ENCODE data around the gene CLRN3.

DNA sequence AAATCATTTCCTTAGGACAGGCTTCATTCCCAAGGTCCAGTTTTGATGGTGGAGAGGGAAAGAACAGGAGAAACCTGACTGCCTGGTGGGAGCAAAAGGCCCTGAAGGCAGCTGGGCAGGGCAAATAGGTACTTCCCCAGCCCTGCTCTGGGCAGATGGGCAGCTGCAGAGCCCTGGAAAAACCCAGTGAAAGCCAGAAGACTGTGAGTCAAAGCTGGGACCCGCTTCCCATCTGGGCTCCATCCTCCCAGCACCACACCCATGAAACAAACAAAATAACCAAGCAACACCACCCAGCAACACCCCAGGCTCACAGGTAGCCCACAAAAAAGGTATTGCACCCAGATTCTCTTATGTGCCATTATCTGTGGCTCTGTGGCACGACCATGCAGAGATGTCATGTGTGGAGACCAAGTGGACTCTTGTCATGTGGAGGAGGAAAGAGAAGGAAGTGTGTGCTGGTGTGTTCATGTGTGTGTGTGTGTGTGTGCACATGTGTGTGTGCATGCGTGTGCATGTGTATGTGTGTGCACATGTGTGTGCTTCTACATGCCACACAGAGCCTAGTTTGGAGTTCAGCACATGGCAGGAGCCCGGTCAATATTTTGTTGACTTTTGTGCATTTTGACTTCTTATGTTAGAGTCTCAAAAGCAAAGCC, 9.8 kb downstream of the CLRN3 start:
- TF ChIP-seq, protein P1, sequence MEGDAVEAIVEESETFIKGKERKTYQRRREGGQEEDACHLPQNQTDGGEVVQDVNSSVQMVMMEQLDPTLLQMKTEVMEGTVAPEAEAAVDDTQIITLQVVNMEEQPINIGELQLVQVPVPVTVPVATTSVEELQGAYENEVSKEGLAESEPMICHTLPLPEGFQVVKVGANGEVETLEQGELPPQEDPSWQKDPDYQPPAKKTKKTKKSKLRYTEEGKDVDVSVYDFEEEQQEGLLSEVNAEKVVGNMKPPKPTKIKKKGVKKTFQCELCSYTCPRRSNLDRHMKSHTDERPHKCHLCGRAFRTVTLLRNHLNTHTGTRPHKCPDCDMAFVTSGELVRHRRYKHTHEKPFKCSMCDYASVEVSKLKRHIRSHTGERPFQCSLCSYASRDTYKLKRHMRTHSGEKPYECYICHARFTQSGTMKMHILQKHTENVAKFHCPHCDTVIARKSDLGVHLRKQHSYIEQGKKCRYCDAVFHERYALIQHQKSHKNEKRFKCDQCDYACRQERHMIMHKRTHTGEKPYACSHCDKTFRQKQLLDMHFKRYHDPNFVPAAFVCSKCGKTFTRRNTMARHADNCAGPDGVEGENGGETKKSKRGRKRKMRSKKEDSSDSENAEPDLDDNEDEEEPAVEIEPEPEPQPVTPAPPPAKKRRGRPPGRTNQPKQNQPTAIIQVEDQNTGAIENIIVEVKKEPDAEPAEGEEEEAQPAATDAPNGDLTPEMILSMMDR (IDR thresholded peaks at IDR 0.05): no peak
- TF ChIP-seq POLR2A (IDR thresholded peaks at IDR 0.05): no peak

Measured in uterus (tissue), 2 donors.